ENCODE data around the gene UBQLN4.

DNA sequence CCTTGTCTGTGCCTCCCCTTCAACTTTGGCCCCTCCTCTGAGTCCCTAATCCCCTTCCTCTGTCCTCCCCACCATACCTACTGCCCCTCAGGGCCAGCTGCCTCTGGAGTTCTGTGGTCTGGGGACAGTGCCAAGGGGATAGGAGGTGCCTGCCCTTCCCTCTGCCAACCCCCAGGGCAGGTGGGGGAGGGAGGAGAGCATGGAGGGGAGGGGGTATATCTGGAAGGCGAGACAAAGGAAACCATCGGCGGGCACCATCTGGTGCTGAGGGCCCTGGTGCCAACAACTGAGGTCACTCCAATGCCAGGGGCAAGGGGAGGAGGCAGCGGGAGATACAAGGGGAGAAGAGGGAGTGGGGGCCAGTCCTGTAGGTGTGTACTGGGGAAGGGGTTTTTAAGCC, 16.9 kb upstream of the UBQLN4 start:
- TF ChIP-seq, protein P1, sequence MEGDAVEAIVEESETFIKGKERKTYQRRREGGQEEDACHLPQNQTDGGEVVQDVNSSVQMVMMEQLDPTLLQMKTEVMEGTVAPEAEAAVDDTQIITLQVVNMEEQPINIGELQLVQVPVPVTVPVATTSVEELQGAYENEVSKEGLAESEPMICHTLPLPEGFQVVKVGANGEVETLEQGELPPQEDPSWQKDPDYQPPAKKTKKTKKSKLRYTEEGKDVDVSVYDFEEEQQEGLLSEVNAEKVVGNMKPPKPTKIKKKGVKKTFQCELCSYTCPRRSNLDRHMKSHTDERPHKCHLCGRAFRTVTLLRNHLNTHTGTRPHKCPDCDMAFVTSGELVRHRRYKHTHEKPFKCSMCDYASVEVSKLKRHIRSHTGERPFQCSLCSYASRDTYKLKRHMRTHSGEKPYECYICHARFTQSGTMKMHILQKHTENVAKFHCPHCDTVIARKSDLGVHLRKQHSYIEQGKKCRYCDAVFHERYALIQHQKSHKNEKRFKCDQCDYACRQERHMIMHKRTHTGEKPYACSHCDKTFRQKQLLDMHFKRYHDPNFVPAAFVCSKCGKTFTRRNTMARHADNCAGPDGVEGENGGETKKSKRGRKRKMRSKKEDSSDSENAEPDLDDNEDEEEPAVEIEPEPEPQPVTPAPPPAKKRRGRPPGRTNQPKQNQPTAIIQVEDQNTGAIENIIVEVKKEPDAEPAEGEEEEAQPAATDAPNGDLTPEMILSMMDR (IDR thresholded peaks at IDR 0.05; ENCODE audit: low read depth, low read length, missing input control) = no peak
- TF ChIP-seq, protein P2, sequence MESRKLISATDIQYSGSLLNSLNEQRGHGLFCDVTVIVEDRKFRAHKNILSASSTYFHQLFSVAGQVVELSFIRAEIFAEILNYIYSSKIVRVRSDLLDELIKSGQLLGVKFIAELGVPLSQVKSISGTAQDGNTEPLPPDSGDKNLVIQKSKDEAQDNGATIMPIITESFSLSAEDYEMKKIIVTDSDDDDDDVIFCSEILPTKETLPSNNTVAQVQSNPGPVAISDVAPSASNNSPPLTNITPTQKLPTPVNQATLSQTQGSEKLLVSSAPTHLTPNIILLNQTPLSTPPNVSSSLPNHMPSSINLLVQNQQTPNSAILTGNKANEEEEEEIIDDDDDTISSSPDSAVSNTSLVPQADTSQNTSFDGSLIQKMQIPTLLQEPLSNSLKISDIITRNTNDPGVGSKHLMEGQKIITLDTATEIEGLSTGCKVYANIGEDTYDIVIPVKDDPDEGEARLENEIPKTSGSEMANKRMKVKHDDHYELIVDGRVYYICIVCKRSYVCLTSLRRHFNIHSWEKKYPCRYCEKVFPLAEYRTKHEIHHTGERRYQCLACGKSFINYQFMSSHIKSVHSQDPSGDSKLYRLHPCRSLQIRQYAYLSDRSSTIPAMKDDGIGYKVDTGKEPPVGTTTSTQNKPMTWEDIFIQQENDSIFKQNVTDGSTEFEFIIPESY (IDR thresholded peaks at IDR 0.05) = no peak
- no peak for TF ChIP-seq EGR1 (IDR thresholded peaks at IDR 0.05; ENCODE audit: low read depth in 2 of 2)

Measured in liver (tissue), 3 donors.